HepG2 (cell line): Measurements from ENCODE around the gene CALN1. TPM values are rescaled to one million over a fixed set of nuclear protein-coding genes. Genes with fewer than 3 reads are reported as not detected.

Experiments
- CCDC6 ChIP-seq: sonication (generic); formaldehyde crosslinking; IDR thresholded peaks from 2 replicates; pipeline ENCODE4 v1.8.1; 2022; ENCODE audit warnings: mild to moderate bottlenecking, missing genetic modification reagents, moderate library complexity
- GATAD2A ChIP-seq: IDR thresholded peaks from 2 replicates; pipeline ENCODE4 v1.6.1; 2016
- JUNB ChIP-seq: sonication (generic); formaldehyde crosslinking; IDR thresholded peaks from 2 replicates; pipeline ENCODE4 v1.8.0; 2022; ENCODE audit warnings: missing genetic modification reagents, mild to moderate bottlenecking, borderline replicate concordance
- MAFK ChIP-seq, 2 experiments: IDR thresholded peaks in 1 of 2; conservative IDR thresholded peaks in 1 of 2; 2 replicates each; pipeline ENCODE4 v1.6.1; 2011; ENCODE audit warnings: improper control_type of control experiment in 2 of 2, low read length in 2 of 2
- MBNL3 ChIP-seq: fragments of 250-450 bp; sonication (Bioruptor Pico); conservative IDR thresholded peaks from 2 replicates; pipeline ENCODE4 v1.8.0; 2022; ENCODE audit warnings: mild to moderate bottlenecking, inconsistent platforms
- MXD1 ChIP-seq: sonication (generic); formaldehyde crosslinking; IDR thresholded peaks from 2 replicates; pipeline ENCODE4 v1.4.0; 2020; ENCODE audit warnings: mild to moderate bottlenecking, missing genetic modification reagents
- MZF1 ChIP-seq: sonication (generic); formaldehyde crosslinking; IDR thresholded peaks from 2 replicates; pipeline ENCODE4 v1.8.1; 2023; ENCODE audit warnings: mild to moderate bottlenecking, missing genetic modification reagents, borderline replicate concordance
- NBN ChIP-seq: fragments of 450-650 bp; conservative IDR thresholded peaks from 2 replicates; pipeline ENCODE4 v1.6.1; 2017
- NFE2L2 ChIP-seq: fragments of 150-350 bp; IDR thresholded peaks from 2 replicates; pipeline ENCODE4 v1.6.1; 2014; ENCODE audit warnings: low read length
- PHB2 ChIP-seq: fragments of 450-650 bp; IDR thresholded peaks from 2 replicates; pipeline ENCODE4 v1.6.1; 2018; ENCODE audit not compliant: partially characterized antibody
- SOX13 ChIP-seq, 3 experiments: fragments of 450-650 bp in 1 of 3; sonication (generic) in 1 of 3; formaldehyde crosslinking in 1 of 3; IDR thresholded peaks in 2 of 3; conservative IDR thresholded peaks in 1 of 3; 2 replicates each; pipeline versions ENCODE4 v1.5.0 to v1.6.1; 2016 to 2020; ENCODE audit warnings: antibody characterized with exemption in 1 of 3, mild to moderate bottlenecking in 1 of 3, missing compliant biosample characterization in 1 of 3, missing genetic modification reagents in 1 of 3, moderate library complexity in 1 of 3
- TAF15 ChIP-seq: fragments of 200-400 bp; formaldehyde crosslinking; IDR thresholded peaks from one replicate; pipeline ENCODE4 v1.6.1; 2018; ENCODE audit warnings: mild to moderate bottlenecking, low read depth, low read length; ENCODE audit not compliant: poor library complexity, severe bottlenecking
- XRCC5 ChIP-seq: fragments of 200-400 bp; formaldehyde crosslinking; optimal IDR thresholded peaks from 2 replicates; pipeline ENCODE3; 2017; ENCODE audit warnings: mild to moderate bottlenecking, low read length
- ZBTB14 ChIP-seq: sonication (generic); formaldehyde crosslinking; IDR thresholded peaks from 2 replicates; pipeline ENCODE4 v1.4.0; 2020; ENCODE audit warnings: missing genetic modification reagents
- ZGPAT ChIP-seq: IDR thresholded peaks from 2 replicates; pipeline ENCODE4 v1.6.1; 2016; ENCODE audit warnings: mild to moderate bottlenecking
- ZNF644 ChIP-seq: IDR thresholded peaks from 2 replicates; pipeline ENCODE4 v1.6.1; 2016; ENCODE audit warnings: low read depth
- ZNF800 ChIP-seq: sonication (generic); formaldehyde crosslinking; IDR thresholded peaks from 2 replicates; pipeline ENCODE4 v1.4.0; 2020; ENCODE audit warnings: missing genetic modification reagents
- polyA plus RNA-seq, 8 experiments: library from polyadenylated mRNA; depleted of rRNA in 3 of 8; stranded (reverse) in 7 of 8; unstranded in 1 of 8; fragments of >200 nt; fragmentation: Illumina TruSeq in 4 of 8; extraction: Trizol in 4 of 8; gene quantifications; 2 replicates each; pipeline versions ENCODE4 v1.2.1 to v1.2.3, GENCODE V29; 2011 to 2016; ENCODE audit warnings: low read depth in 4 of 8, missing spikeins in 1 of 8, mixed read lengths in 1 of 8; ENCODE audit not compliant: insufficient read depth in 1 of 8
- total RNA-seq, 5 experiments: library from RNA; depleted of rRNA; stranded (reverse); fragments of >200 nt; fragmentation: Illumina TruSeq; extraction: Trizol; gene quantifications; 2 replicates each; pipeline ENCODE4 v1.2.3, GENCODE V29; 2016; ENCODE audit warnings: low read depth in 1 of 5
- TF ChIP-seq, protein P1 (sequence below): sonication (generic); formaldehyde crosslinking; IDR thresholded peaks from 2 replicates; pipeline ENCODE4 v1.5.1; 2020; ENCODE audit warnings: missing genetic modification reagents, mild to moderate bottlenecking, borderline replicate concordance
- TF ChIP-seq, protein P2 (sequence below): sonication (generic); formaldehyde crosslinking; conservative IDR thresholded peaks from 2 replicates; pipeline ENCODE4 v1.8.1; 2023; ENCODE audit warnings: missing genetic modification reagents

The CALN1 gene
- total and polyA plus RNA-seq, 2 of the 13 experiments (the other 11 are each of a cell fraction or from before 2014, with no cell fraction given): not detected

- TF ChIP-seq ZGPAT (CRISPR knock-in tag): peak; percentile 22; the same call in 1 of the 2 replicates
- TF ChIP-seq CCDC6 (CRISPR knock-in tag): no peak
- TF ChIP-seq ZNF800: no peak
- no peak for TF ChIP-seq ZBTB14 (CRISPR knock-in tag)
- peak; percentile 59 for TF ChIP-seq NFE2L2
- no peak for TF ChIP-seq JUNB (CRISPR knock-in tag)
- no peak for TF ChIP-seq TAF15
- no peak; the same call in 1 of the 2 replicates for TF ChIP-seq SOX13 (IDR thresholded peaks at IDR 0.05)
- peak in 1 of 2 experiments; percentile 89; a peak in 2 of 4 replicates for TF ChIP-seq SOX13 (CRISPR knock-in tag; conservative IDR thresholded peaks at IDR 0.05 in 1 of 2, IDR thresholded peaks at IDR 0.05 in 1 of 2)
- TF ChIP-seq, protein P1, sequence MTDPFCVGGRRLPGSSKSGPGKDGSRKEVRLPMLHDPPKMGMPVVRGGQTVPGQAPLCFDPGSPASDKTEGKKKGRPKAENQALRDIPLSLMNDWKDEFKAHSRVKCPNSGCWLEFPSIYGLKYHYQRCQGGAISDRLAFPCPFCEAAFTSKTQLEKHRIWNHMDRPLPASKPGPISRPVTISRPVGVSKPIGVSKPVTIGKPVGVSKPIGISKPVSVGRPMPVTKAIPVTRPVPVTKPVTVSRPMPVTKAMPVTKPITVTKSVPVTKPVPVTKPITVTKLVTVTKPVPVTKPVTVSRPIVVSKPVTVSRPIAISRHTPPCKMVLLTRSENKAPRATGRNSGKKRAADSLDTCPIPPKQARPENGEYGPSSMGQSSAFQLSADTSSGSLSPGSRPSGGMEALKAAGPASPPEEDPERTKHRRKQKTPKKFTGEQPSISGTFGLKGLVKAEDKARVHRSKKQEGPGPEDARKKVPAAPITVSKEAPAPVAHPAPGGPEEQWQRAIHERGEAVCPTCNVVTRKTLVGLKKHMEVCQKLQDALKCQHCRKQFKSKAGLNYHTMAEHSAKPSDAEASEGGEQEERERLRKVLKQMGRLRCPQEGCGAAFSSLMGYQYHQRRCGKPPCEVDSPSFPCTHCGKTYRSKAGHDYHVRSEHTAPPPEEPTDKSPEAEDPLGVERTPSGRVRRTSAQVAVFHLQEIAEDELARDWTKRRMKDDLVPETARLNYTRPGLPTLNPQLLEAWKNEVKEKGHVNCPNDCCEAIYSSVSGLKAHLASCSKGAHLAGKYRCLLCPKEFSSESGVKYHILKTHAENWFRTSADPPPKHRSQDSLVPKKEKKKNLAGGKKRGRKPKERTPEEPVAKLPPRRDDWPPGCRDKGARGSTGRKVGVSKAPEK (CRISPR knock-in tag): no peak
- TF ChIP-seq, protein P2, sequence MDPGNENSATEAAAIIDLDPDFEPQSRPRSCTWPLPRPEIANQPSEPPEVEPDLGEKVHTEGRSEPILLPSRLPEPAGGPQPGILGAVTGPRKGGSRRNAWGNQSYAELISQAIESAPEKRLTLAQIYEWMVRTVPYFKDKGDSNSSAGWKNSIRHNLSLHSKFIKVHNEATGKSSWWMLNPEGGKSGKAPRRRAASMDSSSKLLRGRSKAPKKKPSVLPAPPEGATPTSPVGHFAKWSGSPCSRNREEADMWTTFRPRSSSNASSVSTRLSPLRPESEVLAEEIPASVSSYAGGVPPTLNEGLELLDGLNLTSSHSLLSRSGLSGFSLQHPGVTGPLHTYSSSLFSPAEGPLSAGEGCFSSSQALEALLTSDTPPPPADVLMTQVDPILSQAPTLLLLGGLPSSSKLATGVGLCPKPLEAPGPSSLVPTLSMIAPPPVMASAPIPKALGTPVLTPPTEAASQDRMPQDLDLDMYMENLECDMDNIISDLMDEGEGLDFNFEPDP (CRISPR knock-in tag): no peak
- peak; percentile 42; the same call in 1 of the 2 replicates for TF ChIP-seq GATAD2A (CRISPR knock-in tag)
- TF ChIP-seq MZF1: no peak
- no peak for TF ChIP-seq XRCC5
- TF ChIP-seq NBN: no peak
- no peak for TF ChIP-seq PHB2
- TF ChIP-seq ZNF644 (CRISPR knock-in tag): peak; percentile 50; the same call in 1 of the 2 replicates
- TF ChIP-seq MXD1 (CRISPR knock-in tag): no peak
- peak; percentile 35 to 53; a peak in 2 of 4 replicates for TF ChIP-seq MAFK (conservative IDR thresholded peaks at IDR 0.05 in 1 of 2, IDR thresholded peaks at IDR 0.05 in 1 of 2; ENCODE audit: low read length in 2 of 2)
- no peak for TF ChIP-seq MBNL3 (CRISPR knock-in tag)
Measured at GRCh38 chr7:72444026-72444776, 32.1 kb upstream of the CALN1 start (continued).
